Right lobe of liver (tissue), 4 donors: Measurements from ENCODE around the gene ZFYVE16.

Experiments used
- POLR2A ChIP-seq: fragments of 450-650 bp; IDR thresholded peaks from one replicate; pipeline ENCODE4 v1.6.1; 2017; ENCODE audit warnings: antibody characterized with exemption, mild to moderate bottlenecking
- TF ChIP-seq, protein P1 (sequence below), 4 donors: fragments of 200-600 bp in 3 of 4; fragments of 450-650 bp in 1 of 4; IDR thresholded peaks; one replicate each; pipeline versions ENCODE4 v1.5.1 to v1.8.0; 2016 to 2022; ENCODE audit warnings: antibody characterized with exemption in 4 of 4, mild to moderate bottlenecking in 2 of 4
- donor health status: DM: no; HTN: no; CAD: no.
- donor health status: DM: no; HTN: no; CAD: no.
- donor health status: DM: no; HTN: yes; CAD: no.

- TF ChIP-seq, protein P1, sequence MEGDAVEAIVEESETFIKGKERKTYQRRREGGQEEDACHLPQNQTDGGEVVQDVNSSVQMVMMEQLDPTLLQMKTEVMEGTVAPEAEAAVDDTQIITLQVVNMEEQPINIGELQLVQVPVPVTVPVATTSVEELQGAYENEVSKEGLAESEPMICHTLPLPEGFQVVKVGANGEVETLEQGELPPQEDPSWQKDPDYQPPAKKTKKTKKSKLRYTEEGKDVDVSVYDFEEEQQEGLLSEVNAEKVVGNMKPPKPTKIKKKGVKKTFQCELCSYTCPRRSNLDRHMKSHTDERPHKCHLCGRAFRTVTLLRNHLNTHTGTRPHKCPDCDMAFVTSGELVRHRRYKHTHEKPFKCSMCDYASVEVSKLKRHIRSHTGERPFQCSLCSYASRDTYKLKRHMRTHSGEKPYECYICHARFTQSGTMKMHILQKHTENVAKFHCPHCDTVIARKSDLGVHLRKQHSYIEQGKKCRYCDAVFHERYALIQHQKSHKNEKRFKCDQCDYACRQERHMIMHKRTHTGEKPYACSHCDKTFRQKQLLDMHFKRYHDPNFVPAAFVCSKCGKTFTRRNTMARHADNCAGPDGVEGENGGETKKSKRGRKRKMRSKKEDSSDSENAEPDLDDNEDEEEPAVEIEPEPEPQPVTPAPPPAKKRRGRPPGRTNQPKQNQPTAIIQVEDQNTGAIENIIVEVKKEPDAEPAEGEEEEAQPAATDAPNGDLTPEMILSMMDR (IDR thresholded peaks at IDR 0.05) = no peak
- no peak for TF ChIP-seq POLR2A
These were observed 35.1 kb upstream of the ZFYVE16 start for GRCh38 chr5:80372780-80373179.
